Caco-2 (cell line): ENCODE data around the gene LRP3. TPM values are rescaled to one million over a fixed set of nuclear protein-coding genes. Genes with fewer than 3 reads are reported as not detected.

Experiments used
- BruUV-seq: library from RNA; stranded (reverse); fragments of 400-500 nt; replicated peaks from 2 replicates; lab custom pipeline; 2021; lab: Mats Ljungman, UMichigan
- CTCF ChIA-PET: fragments of 300-600 bp; sonication (Branson Sonifier 250); formaldehyde crosslinking; loops from one replicate; lab custom pipeline; 2022; ENCODE audit warnings: antibody characterized with exemption; lab: Charles Lee
- POLR2A ChIA-PET: fragments of 300-600 bp; sonication (Branson Sonifier 250); formaldehyde crosslinking; loops from one replicate; lab custom pipeline; 2022; ENCODE audit warnings: antibody characterized with exemption; lab: Charles Lee
- DNase-seq, 2 experiments: peaks; one replicate each; pipeline versions ENCODE4 v3.0.0 to v3.0.0-alpha.2; 2020 to 2022
- H3K27me3 ChIP-seq: replicated peaks from 2 replicates; pipeline ENCODE4 v1.6.0; 2011; ENCODE audit warnings: low read length; ENCODE audit not compliant: control insufficient read depth, insufficient read depth
- H3K36me3 ChIP-seq: 2 replicates; pipeline ENCODE4 v1.5.1; 2011; ENCODE audit warnings: low read length; ENCODE audit not compliant: control insufficient read depth, insufficient read depth
- H3K4me1 ChIP-seq: fragments of 250-450 bp; sonication (Bioruptor Pico); 2 replicates; pipeline ENCODE4 v1.5.1; 2020; ENCODE audit warnings: mild to moderate bottlenecking
- H3K4me3 ChIP-seq: 2 replicates; pipeline ENCODE4 v1.5.1; 2011; ENCODE audit warnings: low read depth, mild to moderate bottlenecking, control low read depth, low read length
- H3K9me3 ChIP-seq: fragments of 250-450 bp; sonication (Bioruptor Pico); 2 replicates; pipeline ENCODE4 v1.5.1; 2020; ENCODE audit warnings: mild to moderate bottlenecking, moderate library complexity
- H3K27ac Mint-ChIP-seq: one replicate; pipeline ENCODE4 v1.8.0; 2022; ENCODE audit warnings: mixed read lengths; ENCODE audit not compliant: unreplicated experiment
- H3K27me3 Mint-ChIP-seq: one replicate; pipeline ENCODE4 v1.8.0; 2022; ENCODE audit warnings: mixed read lengths; ENCODE audit not compliant: insufficient read depth, unreplicated experiment
- H3K36me3 Mint-ChIP-seq: one replicate; pipeline ENCODE4 v1.8.0; 2022; ENCODE audit warnings: mild to moderate bottlenecking, mixed read lengths; ENCODE audit not compliant: insufficient read depth, unreplicated experiment
- H3K4me1 Mint-ChIP-seq: one replicate; pipeline ENCODE4 v1.8.0; 2022; ENCODE audit warnings: low read depth, mixed read lengths; ENCODE audit not compliant: unreplicated experiment
- H3K4me3 Mint-ChIP-seq: one replicate; pipeline ENCODE4 v1.8.0; 2022; ENCODE audit warnings: mild to moderate bottlenecking, moderate library complexity, mixed read lengths; ENCODE audit not compliant: unreplicated experiment
- H3K9me3 Mint-ChIP-seq: one replicate; pipeline ENCODE4 v1.8.0; 2022; ENCODE audit warnings: mixed read lengths; ENCODE audit not compliant: unreplicated experiment
- CTCF ChIP-seq, 2 experiments: fragments of 200-600 bp in 1 of 2; IDR thresholded peaks; 1 replicate in 1 of 2; 2 replicates in 1 of 2; pipeline versions ENCODE4 v1.5.1 to v1.8.0; 2011 to 2022; ENCODE audit warnings: antibody characterized with exemption in 1 of 2, control low read depth in 1 of 2, inconsistent platforms in 1 of 2, low read depth in 1 of 2, low read length in 1 of 2, mild to moderate bottlenecking in 1 of 2, moderate library complexity in 1 of 2; ENCODE audit not compliant: insufficient read depth in 1 of 2, severe bottlenecking in 1 of 2, unreplicated experiment in 1 of 2
- intact Hi-C: fragments of 100-400 bp; cut with micrococcal nuclease; formaldehyde crosslinking; loops from one replicate; pipeline ENCODE4 v1.10.0; 2022; ENCODE audit not compliant: unreplicated experiment
- total RNA-seq: library from RNA; stranded (reverse); gene quantifications from 2 replicates; pipeline ENCODE4 v1.2.3, GENCODE V29; 2022

Gene LRP3
- total RNA-seq, 1 experiment from 2014 or later: 22.8 TPM

GRCh38 chr19:33194886-33195644 lies 935 bp downstream of the LRP3 start:
- H3K27ac Mint-ChIP-seq: no peak overlapping the region

GRCh38 chr19:33195645-33196347 lies 1.7 kb downstream of the LRP3 start:
- Mint-ChIP-seq H3K36me3 (peaks cover 6% of the 10 kb centered on the region), H3K27ac (no peak overlapping the region), H3K9me3 (no peaks in the 10 kb centered on the region), H3K4me1 (no peaks in the 10 kb centered on the region), H3K27me3 (peaks cover 2% of the 10 kb centered on the region), H3K4me3 (peak overlapping the region; percentile 70)
- Histone ChIP-seq H3K27me3 (no peaks in the 10 kb centered on the region), H3K4me1 (peaks cover 11% of the 10 kb centered on the region; the same call in 1 of the 2 replicates), H3K4me3 (peak overlapping the region; percentile 50), H3K9me3 (no peaks in the 10 kb centered on the region), H3K36me3 (no peaks in the 10 kb centered on the region)
- CTCF ChIA-PET: interaction anchor here (0.6 to 2.5 kb wide), 2 partner anchors 12 to 496 kb away, joined by 3 to 11 read pairs; no protein-coding TSS in a partner anchor
- BruUV-seq: no TSS peak
- POLR2A ChIA-PET: interaction anchor here (0.7 kb wide), 1 partner anchor 19 kb away, joined by 3 read pairs; no protein-coding TSS in a partner anchor
- no peak for DNase-seq
- intact Hi-C loops: loop anchor here (1.0 kb wide), 1 partner anchor 18 kb away; no protein-coding TSS in a partner anchor
- no peak for TF ChIP-seq CTCF (IDR thresholded peaks at IDR 0.05; ENCODE audit: insufficient read depth in 1 of 2, low read depth in 1 of 2, low read length in 1 of 2, severe bottlenecking in 1 of 2, unreplicated experiment in 1 of 2)

More at GRCh38 chr19:33194886-33195644, 935 bp downstream of the LRP3 start:
- Mint-ChIP-seq H3K4me1 (no peaks in the 10 kb centered on the region), H3K27me3 (peaks cover 7% of the 10 kb centered on the region), H3K9me3 (no peaks in the 10 kb centered on the region), H3K36me3 (peaks cover 6% of the 10 kb centered on the region), H3K4me3 (peak overlapping the region; percentile 70)
- Histone ChIP-seq H3K4me1 (peaks cover 11% of the 10 kb centered on the region; the same call in 1 of the 2 replicates), H3K4me3 (peak overlapping the region; percentile 50), H3K36me3 (no peaks in the 10 kb centered on the region), H3K27me3 (no peaks in the 10 kb centered on the region), H3K9me3 (no peaks in the 10 kb centered on the region)
- BruUV-seq: no TSS peak
- POLR2A ChIA-PET: interaction anchor here (0.7 kb wide), 1 partner anchor 18 kb away, joined by 3 read pairs; no protein-coding TSS in a partner anchor
- peak in 1 of 2 experiments; percentile 43 for DNase-seq
- no peak for TF ChIP-seq CTCF (IDR thresholded peaks at IDR 0.05; ENCODE audit: insufficient read depth in 1 of 2, low read depth in 1 of 2, low read length in 1 of 2, severe bottlenecking in 1 of 2, unreplicated experiment in 1 of 2)
- CTCF ChIA-PET: interaction anchor here (0.6 to 2.5 kb wide), 2 partner anchors 11 to 497 kb away, joined by 3 to 11 read pairs; no protein-coding TSS in a partner anchor
- intact Hi-C loops: loop anchor here (1.0 kb wide), 1 partner anchor 18 kb away; no protein-coding TSS in a partner anchor
